BE2C (cell line): ENCODE data around the gene PYGB.

Source experiments
- DNase-seq: peaks from one replicate; pipeline ENCODE4 v3.0.0-alpha.2; 2020
- H3K27me3 ChIP-seq: fragments of 250-450 bp; sonication (Bioruptor Pico); 2 replicates; pipeline ENCODE4 v1.5.1; 2020; ENCODE audit warnings: mild to moderate bottlenecking
- H3K36me3 ChIP-seq: fragments of 250-450 bp; sonication (Bioruptor Pico); 2 replicates; pipeline ENCODE4 v1.5.1; 2020; ENCODE audit warnings: mild to moderate bottlenecking
- H3K4me1 ChIP-seq: fragments of 250-450 bp; sonication (Bioruptor Pico); 2 replicates; pipeline ENCODE4 v1.5.1; 2020
- H3K4me3 ChIP-seq: 2 replicates; pipeline ENCODE4 v1.5.1; 2011; ENCODE audit warnings: low read depth, low read length
- H3K9me3 ChIP-seq: fragments of 250-450 bp; sonication (Bioruptor Pico); 2 replicates; pipeline ENCODE4 v1.5.1; 2020
- TF ChIP-seq, protein P1 (sequence below): IDR thresholded peaks from 2 replicates; pipeline ENCODE4 v1.5.1; 2012; ENCODE audit warnings: mild to moderate bottlenecking, low read depth, low read length

The PYGB gene

DNA sequence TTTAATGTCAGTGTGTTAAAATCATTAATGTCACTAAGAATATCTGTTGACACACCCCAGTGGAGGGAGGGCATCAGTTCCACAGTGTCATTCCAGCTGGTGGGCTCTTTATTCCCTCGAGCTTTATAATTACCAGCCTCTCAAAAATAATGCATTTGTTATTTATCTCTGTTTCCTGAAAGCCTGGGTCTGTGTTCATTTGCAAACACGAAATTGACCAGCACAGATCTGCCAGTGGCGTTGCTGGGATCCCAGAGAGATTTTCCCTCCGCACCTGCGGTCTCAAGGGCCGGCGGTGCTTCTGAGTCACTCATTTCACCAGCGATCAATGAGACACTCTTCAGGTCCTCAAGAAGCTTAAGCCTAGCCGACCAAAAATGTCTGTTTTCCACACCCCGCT lies 5.7 kb upstream of the PYGB start:
- peaks cover 17% of the 10 kb centered on the region for H3K4me1 ChIP-seq
- peak; percentile 70 for DNase-seq
- H3K9me3 ChIP-seq = no peaks in the 10 kb centered on the region
- no peaks in the 10 kb centered on the region for H3K27me3 ChIP-seq
- TF ChIP-seq, protein P1, sequence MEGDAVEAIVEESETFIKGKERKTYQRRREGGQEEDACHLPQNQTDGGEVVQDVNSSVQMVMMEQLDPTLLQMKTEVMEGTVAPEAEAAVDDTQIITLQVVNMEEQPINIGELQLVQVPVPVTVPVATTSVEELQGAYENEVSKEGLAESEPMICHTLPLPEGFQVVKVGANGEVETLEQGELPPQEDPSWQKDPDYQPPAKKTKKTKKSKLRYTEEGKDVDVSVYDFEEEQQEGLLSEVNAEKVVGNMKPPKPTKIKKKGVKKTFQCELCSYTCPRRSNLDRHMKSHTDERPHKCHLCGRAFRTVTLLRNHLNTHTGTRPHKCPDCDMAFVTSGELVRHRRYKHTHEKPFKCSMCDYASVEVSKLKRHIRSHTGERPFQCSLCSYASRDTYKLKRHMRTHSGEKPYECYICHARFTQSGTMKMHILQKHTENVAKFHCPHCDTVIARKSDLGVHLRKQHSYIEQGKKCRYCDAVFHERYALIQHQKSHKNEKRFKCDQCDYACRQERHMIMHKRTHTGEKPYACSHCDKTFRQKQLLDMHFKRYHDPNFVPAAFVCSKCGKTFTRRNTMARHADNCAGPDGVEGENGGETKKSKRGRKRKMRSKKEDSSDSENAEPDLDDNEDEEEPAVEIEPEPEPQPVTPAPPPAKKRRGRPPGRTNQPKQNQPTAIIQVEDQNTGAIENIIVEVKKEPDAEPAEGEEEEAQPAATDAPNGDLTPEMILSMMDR = no peak
- H3K36me3 ChIP-seq = no peaks in the 10 kb centered on the region
- no peak overlapping the region for H3K4me3 ChIP-seq

DNA sequence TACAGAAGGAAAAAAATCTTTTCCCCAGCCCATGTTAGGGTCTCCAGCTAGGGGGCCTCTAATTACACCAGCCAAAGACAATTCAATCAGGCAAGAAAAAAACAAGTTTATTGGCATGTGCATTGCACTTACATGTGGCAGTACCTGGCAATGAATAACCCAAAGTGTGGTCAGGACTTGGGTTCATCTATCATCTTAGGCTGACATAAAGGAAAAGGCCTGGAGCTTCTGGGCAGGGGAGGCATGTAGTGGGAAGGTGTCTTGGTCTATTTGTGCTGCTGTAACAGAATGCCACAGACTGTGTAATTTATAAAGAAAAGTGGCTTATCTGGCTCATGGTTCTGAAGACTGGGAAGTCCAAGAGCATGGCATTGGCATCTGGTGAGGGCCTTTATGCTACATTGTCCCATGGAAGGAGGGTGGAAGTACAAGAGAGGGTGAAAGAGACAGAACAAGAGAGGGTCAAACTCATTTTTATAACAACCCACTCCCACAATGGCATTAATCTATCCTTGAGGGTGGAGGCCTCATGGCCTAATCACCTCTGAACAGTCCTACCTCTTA lies 4.4 kb upstream of the PYGB start:
- H3K9me3 ChIP-seq = no peaks in the 10 kb centered on the region
- H3K4me3 ChIP-seq = no peak overlapping the region
- H3K36me3 ChIP-seq = no peaks in the 10 kb centered on the region
- no peak for DNase-seq
- no peaks in the 10 kb centered on the region for H3K27me3 ChIP-seq
- TF ChIP-seq, protein P1 = no peak
- peaks cover 11% of the 10 kb centered on the region for H3K4me1 ChIP-seq

GRCh38 chr20:25244976-25245375 lies 2.9 kb upstream of the PYGB start:
- Histone ChIP-seq H3K9me3 (no peaks in the 10 kb centered on the region), H3K4me3 (no peak overlapping the region), H3K4me1 (peaks cover 11% of the 10 kb centered on the region), H3K27me3 (no peaks in the 10 kb centered on the region), H3K36me3 (no peaks in the 10 kb centered on the region)
- TF ChIP-seq, protein P1 = no peak
- DNase-seq = no peak

GRCh38 chr20:25245461-25245860 lies 2.4 kb upstream of the PYGB start:
- DNase-seq = no peak
- Histone ChIP-seq H3K36me3 (no peaks in the 10 kb centered on the region), H3K4me3 (no peak overlapping the region), H3K27me3 (no peaks in the 10 kb centered on the region), H3K4me1 (peaks cover 11% of the 10 kb centered on the region), H3K9me3 (no peaks in the 10 kb centered on the region)
- TF ChIP-seq, protein P1 = no peak

DNA sequence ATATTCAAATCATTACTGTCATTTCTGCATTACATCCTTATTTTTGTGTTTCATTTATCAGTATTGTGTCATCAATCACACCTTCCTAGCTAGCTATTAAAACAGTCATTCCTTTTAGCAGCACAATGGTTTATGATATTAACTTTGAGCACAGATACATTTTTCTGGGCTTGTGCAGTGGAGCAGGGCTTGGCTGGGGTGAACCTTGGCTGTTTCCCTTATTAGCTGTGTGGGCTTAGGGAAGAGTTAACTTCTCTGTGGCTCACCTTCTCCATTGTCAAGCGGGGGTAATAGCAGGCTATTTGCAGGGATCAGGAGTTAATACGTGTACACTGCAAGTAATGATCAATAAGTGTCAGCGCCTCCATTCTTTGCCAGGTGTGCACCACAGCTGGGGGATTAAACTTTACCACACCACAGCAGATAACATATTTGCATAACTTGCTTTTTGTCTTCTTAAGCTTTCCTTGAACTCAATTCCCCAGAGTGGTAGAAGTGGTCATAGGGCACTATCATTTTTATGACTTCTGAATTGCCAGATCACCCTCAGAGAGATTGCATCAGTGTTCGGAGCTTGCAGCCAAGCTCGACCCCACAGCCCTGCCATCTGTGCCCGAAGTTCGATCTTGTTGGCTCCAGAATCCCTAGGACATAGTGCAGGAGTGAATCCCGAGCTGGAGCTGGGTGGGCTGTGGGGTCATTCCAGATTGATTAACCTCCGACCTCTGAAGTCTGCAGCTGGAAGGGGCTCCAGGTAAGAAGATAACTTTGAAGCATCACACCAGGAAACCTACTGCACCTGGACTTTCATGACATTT lies 1.5 kb upstream of the PYGB start:
- DNase-seq = peak; percentile 46
- Histone ChIP-seq H3K4me3 (no peak overlapping the region; the same call in 1 of the 2 replicates), H3K4me1 (peaks cover 8% of the 10 kb centered on the region), H3K27me3 (no peaks in the 10 kb centered on the region), H3K9me3 (no peaks in the 10 kb centered on the region), H3K36me3 (no peaks in the 10 kb centered on the region)
- TF ChIP-seq, protein P1 = no peak

DNA sequence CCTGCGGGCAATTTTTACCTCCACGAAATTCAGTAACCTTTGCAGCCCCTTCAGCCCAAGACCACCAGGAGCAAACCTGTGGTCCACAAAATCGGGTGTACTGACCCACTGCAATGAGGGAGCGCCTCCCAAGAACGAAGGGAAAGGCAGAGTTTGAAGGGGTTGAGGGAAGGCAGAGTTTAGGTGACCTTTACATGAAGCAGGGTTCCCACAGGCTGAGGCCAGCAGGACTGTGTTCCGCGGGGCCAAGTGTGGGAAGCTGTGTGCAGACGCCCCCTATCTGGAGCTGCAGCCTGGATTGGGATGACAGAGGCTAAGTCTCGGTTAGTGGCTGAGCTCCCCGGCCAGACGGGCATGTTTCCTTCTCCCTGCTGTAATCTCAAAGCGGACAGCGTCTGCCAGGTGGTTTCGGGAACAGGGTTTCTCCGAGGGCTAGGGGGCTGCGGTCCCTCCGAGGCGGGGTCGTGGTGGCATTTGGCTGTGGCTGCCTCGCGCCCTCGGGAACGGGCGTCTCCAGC lies 826 bp upstream of the PYGB start:
- Histone ChIP-seq H3K4me3 (peak overlapping the region; percentile 72), H3K27me3 (no peaks in the 10 kb centered on the region), H3K4me1 (peaks cover 12% of the 10 kb centered on the region), H3K9me3 (no peaks in the 10 kb centered on the region), H3K36me3 (no peaks in the 10 kb centered on the region)
- DNase-seq = peak; percentile 75
- TF ChIP-seq, protein P1 = peak; percentile 69
